Uterine smooth muscle cell (primary cell): Measurements from ENCODE around the gene IQSEC2. TPM values are rescaled to one million over a fixed set of nuclear protein-coding genes. Genes with fewer than 3 reads are reported as not detected.

Experiments
- total RNA-seq: library from RNA; depleted of rRNA; stranded (reverse); fragments of >200 nt; gene quantifications from 2 replicates; pipeline ENCODE4 v1.2.3, GENCODE V29; 2014

Gene IQSEC2
- 4.8 and 5.1 TPM in 2 replicates for total RNA-seq

GRCh38 chrX:53281321-53281822, at the start of gene IQSEC2:
Gene IQSEC2, minus strand, starts transcription at chrX:53281584.

GRCh38 chrX:53224860-53225797, 56.3 kb downstream of the IQSEC2 start, which contains the start of gene KDM5C:
Gene KDM5C, minus strand, starts transcription at chrX:53225207. Its CDS starts 318 bp downstream, at chrX:53224889.

Other genes starting within 250 kb of the IQSEC2 start
- gene GPR173, start 232.8 kb downstream of the IQSEC2 start, total RNA-seq: 2.5 and 3.1 TPM in 2 replicates
- 18.6 and 25.2 TPM in 2 replicates for gene TSPYL2, start 199.2 kb downstream of the IQSEC2 start, total RNA-seq
- gene KANTR, start 187.4 kb downstream of the IQSEC2 start, total RNA-seq: 10.1 and 10.3 TPM in 2 replicates
- 107 and 170 TPM in 2 replicates for gene KDM5C, start 56.4 kb downstream of the IQSEC2 start, total RNA-seq
- 14.5 and 45.9 TPM in 2 replicates for gene SMC1A, start 141.1 kb upstream of the IQSEC2 start, total RNA-seq
- gene RIBC1, start 141.3 kb upstream of the IQSEC2 start, total RNA-seq: 0.66 and 0.75 TPM in 2 replicates
- 60.2 and 66.4 TPM in 2 replicates for gene HSD17B10, start 152.8 kb upstream of the IQSEC2 start, total RNA-seq